Measurements from ENCODE around the gene GSAP. TPM values are rescaled to one million over a fixed set of nuclear protein-coding genes. Genes with fewer than 3 reads are reported as not detected.

The GSAP gene
- total RNA-seq, 4 donors from 2014 or later = 43.1 to 65.2 (median 52.4) TPM

- H3K4me3 ChIP-seq (replicated peaks in 1 of 3) = no peak overlapping the region
- H3K36me3 ChIP-seq = no peaks in the 10 kb centered on the region
- TF ChIP-seq POLR2A (IDR thresholded peaks at IDR 0.05) (no peak), CTCF (IDR thresholded peaks at IDR 0.05) (no peak)
- H3K9me3 ChIP-seq = no peaks in the 10 kb centered on the region
- peaks cover 4 to 14% of the 10 kb centered on the region in 2 donors for H3K4me1 ChIP-seq
- WGBS, 2 donors = 99% methylated on average over 2 of the region's 2 CpGs
- no peak for DNase-seq
- intact Hi-C loops (cut with DNase I) = no loop called here
- H3K27me3 ChIP-seq = no peaks in the 10 kb centered on the region
- peak overlapping the region; percentile 39 to 44 (median 41) for H3K27ac ChIP-seq
Measured at GRCh38 chr7:77404641-77405040, 11.5 kb downstream of the GSAP start.

- Histone ChIP-seq H3K4me3 (replicated peaks in 1 of 3) (no peak overlapping the region), H3K27me3 (no peaks in the 10 kb centered on the region), H3K4me1 (peaks cover 0 to 7% of the 10 kb centered on the region in 2 donors), H3K36me3 (no peaks in the 10 kb centered on the region), H3K27ac (peak overlapping the region; percentile 39 to 44 (median 41)), H3K9me3 (no peaks in the 10 kb centered on the region)
- 31% methylated on average over 2 of the region's 2 CpGs for WGBS, 2 donors
- TF ChIP-seq CTCF (IDR thresholded peaks at IDR 0.05) (no peak), POLR2A (IDR thresholded peaks at IDR 0.05) (no peak)
- peak; percentile 72 to 77 for DNase-seq
- intact Hi-C loops (cut with DNase I) = no loop called here
Measured at GRCh38 chr7:77403957-77404356, 12.2 kb downstream of the GSAP start.

- TF ChIP-seq CTCF (IDR thresholded peaks at IDR 0.05) (no peak), POLR2A (IDR thresholded peaks at IDR 0.05) (no peak)
Measured at GRCh38 chr7:77402818-77403217, 13.3 kb downstream of the GSAP start.

GRCh38 chr7:77401002-77401401 lies 15.1 kb downstream of the GSAP start:
- H3K9me3 ChIP-seq = no peaks in the 10 kb centered on the region
- 97 to 98% methylated on average over 2 of the region's 2 CpGs for WGBS, 2 donors

More at GRCh38 chr7:77402818-77403217, 13.3 kb downstream of the GSAP start:
- Histone ChIP-seq H3K4me1 (peaks cover 0 to 7% of the 10 kb centered on the region in 2 donors), H3K4me3 (replicated peaks in 1 of 3) (no peak overlapping the region), H3K9me3 (no peaks in the 10 kb centered on the region), H3K27me3 (no peaks in the 10 kb centered on the region), H3K36me3 (no peaks in the 10 kb centered on the region), H3K27ac (peak overlapping the region in 1 of 3 donors; percentile 39)
- DNase-seq = no peak
- intact Hi-C loops (cut with DNase I) = no loop called here
- WGBS, 2 donors = 77 to 88% methylated on average over 1 of the region's 1 CpG

GRCh38 chr7:77399816-77400215 lies 16.3 kb downstream of the GSAP start:
- no peak overlapping the region for H3K4me3 ChIP-seq (replicated peaks in 1 of 3)
- H3K27me3 ChIP-seq = no peaks in the 10 kb centered on the region
- no peaks in the 10 kb centered on the region for H3K36me3 ChIP-seq
- intact Hi-C loops (cut with DNase I) = no loop called here
- TF ChIP-seq CTCF (IDR thresholded peaks at IDR 0.05) = no peak
- no peak for TF ChIP-seq POLR2A (IDR thresholded peaks at IDR 0.05)
- H3K9me3 ChIP-seq = no peaks in the 10 kb centered on the region
- DNase-seq = no peak
- WGBS, 2 donors = 91 to 92% methylated on average over 2 of the region's 2 CpGs
- H3K27ac ChIP-seq = no peak overlapping the region
- H3K4me1 ChIP-seq = peaks cover 0 to 7% of the 10 kb centered on the region in 2 donors

More at GRCh38 chr7:77401002-77401401, 15.1 kb downstream of the GSAP start:
- Histone ChIP-seq H3K27ac (no peak overlapping the region), H3K4me3 (replicated peaks in 1 of 3) (no peak overlapping the region), H3K27me3 (no peaks in the 10 kb centered on the region), H3K4me1 (peaks cover 0 to 7% of the 10 kb centered on the region in 2 donors), H3K36me3 (no peaks in the 10 kb centered on the region)
- no peak for DNase-seq
- intact Hi-C loops (cut with DNase I) = no loop called here
- TF ChIP-seq POLR2A (IDR thresholded peaks at IDR 0.05) = no peak
- TF ChIP-seq CTCF (IDR thresholded peaks at IDR 0.05) = no peak

All from thyroid gland (tissue), 4 donors.